WTC11 (cell line): ENCODE data around the gene GP2.

Experiments used
- JUN ChIP-seq: sonication (generic); formaldehyde crosslinking; IDR thresholded peaks from 2 replicates; pipeline ENCODE4 v1.8.0; 2023; ENCODE audit warnings: mild to moderate bottlenecking, missing genetic modification reagents
- SMAD4 ChIP-seq: sonication (generic); formaldehyde crosslinking; IDR thresholded peaks from 2 replicates; pipeline ENCODE4 v1.8.0; 2022; ENCODE audit warnings: mild to moderate bottlenecking, missing genetic modification reagents
- TCF7 ChIP-seq: sonication (generic); formaldehyde crosslinking; IDR thresholded peaks from 2 replicates; pipeline ENCODE4 v1.8.0; 2022; ENCODE audit warnings: mild to moderate bottlenecking, low read depth, missing genetic modification reagents, moderate library complexity
- TF ChIP-seq, protein P1 (sequence below): fragments of 250-450 bp; sonication (Bioruptor Pico); IDR thresholded peaks from 2 replicates; pipeline ENCODE4 v1.8.0; 2021; ENCODE audit warnings: mild to moderate bottlenecking
- TF ChIP-seq, protein P2 (sequence below): fragments of 200-600 bp; IDR thresholded peaks from 2 replicates; pipeline ENCODE4 v1.8.0; 2022; ENCODE audit warnings: antibody characterized with exemption
- TF ChIP-seq, protein P3 (sequence below): sonication (generic); formaldehyde crosslinking; IDR thresholded peaks from 2 replicates; pipeline ENCODE4 v1.8.1; 2022; ENCODE audit warnings: low read depth, mild to moderate bottlenecking, moderate library complexity, missing genetic modification reagents, borderline replicate concordance

DNA sequence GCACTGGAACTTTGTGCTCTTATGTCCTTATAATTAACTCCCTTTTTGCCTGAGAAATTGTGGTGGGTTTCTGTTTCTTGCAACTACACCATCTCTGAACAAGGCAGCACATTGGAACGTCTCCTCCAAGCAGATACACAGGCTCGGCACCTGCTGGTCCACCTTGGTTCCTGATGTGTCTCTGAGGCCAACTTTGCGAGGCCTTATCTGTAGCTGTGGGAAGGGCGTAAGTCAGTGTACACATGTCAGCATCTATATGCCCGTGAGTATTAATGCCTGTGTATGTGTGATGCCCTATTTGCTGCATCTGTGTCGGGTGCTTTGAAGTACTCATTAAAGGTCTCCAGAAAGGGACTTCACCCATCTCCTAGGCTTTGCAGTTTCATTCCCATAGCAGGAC lies 17.5 kb downstream of the GP2 start:
- TF ChIP-seq, protein P1, sequence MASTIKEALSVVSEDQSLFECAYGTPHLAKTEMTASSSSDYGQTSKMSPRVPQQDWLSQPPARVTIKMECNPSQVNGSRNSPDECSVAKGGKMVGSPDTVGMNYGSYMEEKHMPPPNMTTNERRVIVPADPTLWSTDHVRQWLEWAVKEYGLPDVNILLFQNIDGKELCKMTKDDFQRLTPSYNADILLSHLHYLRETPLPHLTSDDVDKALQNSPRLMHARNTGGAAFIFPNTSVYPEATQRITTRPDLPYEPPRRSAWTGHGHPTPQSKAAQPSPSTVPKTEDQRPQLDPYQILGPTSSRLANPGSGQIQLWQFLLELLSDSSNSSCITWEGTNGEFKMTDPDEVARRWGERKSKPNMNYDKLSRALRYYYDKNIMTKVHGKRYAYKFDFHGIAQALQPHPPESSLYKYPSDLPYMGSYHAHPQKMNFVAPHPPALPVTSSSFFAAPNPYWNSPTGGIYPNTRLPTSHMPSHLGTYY, result no peak
- TF ChIP-seq JUN (CRISPR knock-in tag) (no peak), SMAD4 (CRISPR knock-in tag) (no peak), TCF7 (no peak)
- TF ChIP-seq, protein P2, sequence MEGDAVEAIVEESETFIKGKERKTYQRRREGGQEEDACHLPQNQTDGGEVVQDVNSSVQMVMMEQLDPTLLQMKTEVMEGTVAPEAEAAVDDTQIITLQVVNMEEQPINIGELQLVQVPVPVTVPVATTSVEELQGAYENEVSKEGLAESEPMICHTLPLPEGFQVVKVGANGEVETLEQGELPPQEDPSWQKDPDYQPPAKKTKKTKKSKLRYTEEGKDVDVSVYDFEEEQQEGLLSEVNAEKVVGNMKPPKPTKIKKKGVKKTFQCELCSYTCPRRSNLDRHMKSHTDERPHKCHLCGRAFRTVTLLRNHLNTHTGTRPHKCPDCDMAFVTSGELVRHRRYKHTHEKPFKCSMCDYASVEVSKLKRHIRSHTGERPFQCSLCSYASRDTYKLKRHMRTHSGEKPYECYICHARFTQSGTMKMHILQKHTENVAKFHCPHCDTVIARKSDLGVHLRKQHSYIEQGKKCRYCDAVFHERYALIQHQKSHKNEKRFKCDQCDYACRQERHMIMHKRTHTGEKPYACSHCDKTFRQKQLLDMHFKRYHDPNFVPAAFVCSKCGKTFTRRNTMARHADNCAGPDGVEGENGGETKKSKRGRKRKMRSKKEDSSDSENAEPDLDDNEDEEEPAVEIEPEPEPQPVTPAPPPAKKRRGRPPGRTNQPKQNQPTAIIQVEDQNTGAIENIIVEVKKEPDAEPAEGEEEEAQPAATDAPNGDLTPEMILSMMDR, result no peak
- TF ChIP-seq, protein P3, sequence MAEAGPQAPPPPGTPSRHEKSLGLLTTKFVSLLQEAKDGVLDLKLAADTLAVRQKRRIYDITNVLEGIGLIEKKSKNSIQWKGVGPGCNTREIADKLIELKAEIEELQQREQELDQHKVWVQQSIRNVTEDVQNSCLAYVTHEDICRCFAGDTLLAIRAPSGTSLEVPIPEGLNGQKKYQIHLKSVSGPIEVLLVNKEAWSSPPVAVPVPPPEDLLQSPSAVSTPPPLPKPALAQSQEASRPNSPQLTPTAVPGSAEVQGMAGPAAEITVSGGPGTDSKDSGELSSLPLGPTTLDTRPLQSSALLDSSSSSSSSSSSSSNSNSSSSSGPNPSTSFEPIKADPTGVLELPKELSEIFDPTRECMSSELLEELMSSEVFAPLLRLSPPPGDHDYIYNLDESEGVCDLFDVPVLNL (CRISPR knock-in tag), result no peak
